HepG2 (cell line): ENCODE data around the gene BBOX1. TPM values are rescaled to one million over a fixed set of nuclear protein-coding genes. Genes with fewer than 3 reads are reported as not detected.

Experiments
- BHLHE40 ChIP-seq: IDR thresholded peaks from 2 replicates; pipeline ENCODE4 v1.6.1; 2011; ENCODE audit warnings: low read length, improper control_type of control experiment
- DRAP1 ChIP-seq: IDR thresholded peaks from 2 replicates; pipeline ENCODE4 v1.6.1; 2016; ENCODE audit warnings: missing genetic modification reagents, missing compliant biosample characterization
- FOXA1 ChIP-seq, 2 experiments: fragments of 450-650 bp in 1 of 2; sonication (generic) in 1 of 2; formaldehyde crosslinking in 1 of 2; IDR thresholded peaks; 2 replicates each; pipeline versions ENCODE4 v1.4.0 to v1.6.1; 2016 to 2020; ENCODE audit warnings: missing genetic modification reagents in 1 of 2
- FOXP1 ChIP-seq, 2 experiments: fragments of 450-650 bp in 1 of 2; IDR thresholded peaks; 2 replicates each; pipeline ENCODE4 v1.6.1; 2017 to 2018; ENCODE audit warnings: antibody characterized with exemption in 1 of 2
- GATAD2A ChIP-seq: IDR thresholded peaks from 2 replicates; pipeline ENCODE4 v1.6.1; 2016
- HOMEZ ChIP-seq: IDR thresholded peaks from 2 replicates; pipeline ENCODE4 v1.6.1; 2016; ENCODE audit warnings: low read depth
- HOXA9 ChIP-seq: sonication (generic); formaldehyde crosslinking; IDR thresholded peaks from 2 replicates; pipeline ENCODE4 v1.8.1; 2022; ENCODE audit warnings: missing genetic modification reagents, mild to moderate bottlenecking, moderate library complexity, borderline replicate concordance
- KLF16 ChIP-seq, 2 experiments: sonication (generic) in 1 of 2; formaldehyde crosslinking in 1 of 2; IDR thresholded peaks; 2 replicates each; pipeline versions ENCODE4 v1.6.1 to v1.8.0; 2016 to 2023; ENCODE audit warnings: missing genetic modification reagents in 2 of 2, missing compliant biosample characterization in 1 of 2
- MIXL1 ChIP-seq: IDR thresholded peaks from 2 replicates; pipeline ENCODE4 v1.6.1; 2016
- NCOR1 ChIP-seq: fragments of 200-600 bp; sonication (generic); IDR thresholded peaks from 2 replicates; pipeline ENCODE4 v1.7.0; 2017; ENCODE audit warnings: antibody characterized with exemption, low read length, borderline replicate concordance
- NFE2L2 ChIP-seq: fragments of 150-350 bp; IDR thresholded peaks from 2 replicates; pipeline ENCODE4 v1.6.1; 2014; ENCODE audit warnings: low read length
- SOX6 ChIP-seq, 2 experiments: fragments of 450-650 bp in 1 of 2; sonication (generic) in 1 of 2; formaldehyde crosslinking in 1 of 2; IDR thresholded peaks; 2 replicates each; pipeline versions ENCODE4 v1.4.0 to v1.6.1; 2017 to 2020; ENCODE audit warnings: antibody characterized with exemption in 1 of 2, mild to moderate bottlenecking in 1 of 2, missing genetic modification reagents in 1 of 2
- TARDBP ChIP-seq: sonication (generic); formaldehyde crosslinking; IDR thresholded peaks from 2 replicates; pipeline ENCODE4 v1.8.0; 2022; ENCODE audit warnings: mild to moderate bottlenecking, missing genetic modification reagents
- ZC3H13 ChIP-seq: sonication (generic); formaldehyde crosslinking; IDR thresholded peaks from 2 replicates; pipeline ENCODE4 v1.8.1; 2023; ENCODE audit warnings: mild to moderate bottlenecking, missing genetic modification reagents, moderate library complexity
- ZNF414 ChIP-seq: sonication (generic); formaldehyde crosslinking; IDR thresholded peaks from 2 replicates; pipeline ENCODE4 v1.5.0; 2020; ENCODE audit warnings: missing genetic modification reagents
- ZNF713 ChIP-seq: sonication (generic); formaldehyde crosslinking; IDR thresholded peaks from 2 replicates; pipeline ENCODE4 v1.4.0; 2020; ENCODE audit warnings: mild to moderate bottlenecking, missing genetic modification reagents
- polyA plus RNA-seq, 8 experiments: library from polyadenylated mRNA; depleted of rRNA in 3 of 8; stranded (reverse) in 7 of 8; unstranded in 1 of 8; fragments of >200 nt; fragmentation: Illumina TruSeq in 4 of 8; extraction: Trizol in 4 of 8; gene quantifications; 2 replicates each; pipeline versions ENCODE4 v1.2.1 to v1.2.3, GENCODE V29; 2011 to 2016; ENCODE audit warnings: low read depth in 4 of 8, missing spikeins in 1 of 8, mixed read lengths in 1 of 8; ENCODE audit not compliant: insufficient read depth in 1 of 8
- total RNA-seq, 5 experiments: library from RNA; depleted of rRNA; stranded (reverse); fragments of >200 nt; fragmentation: Illumina TruSeq; extraction: Trizol; gene quantifications; 2 replicates each; pipeline ENCODE4 v1.2.3, GENCODE V29; 2016; ENCODE audit warnings: low read depth in 1 of 5
- TF ChIP-seq, protein P1 (sequence below): fragments of 450-650 bp; IDR thresholded peaks from 2 replicates; pipeline ENCODE4 v1.6.1; 2017
- TF ChIP-seq, protein P2 (sequence below): sonication (generic); formaldehyde crosslinking; conservative IDR thresholded peaks from 2 replicates; pipeline ENCODE4 v1.4.0; 2020; ENCODE audit warnings: missing genetic modification reagents
- TF ChIP-seq, protein P3 (sequence below): sonication (generic); formaldehyde crosslinking; IDR thresholded peaks from 2 replicates; pipeline ENCODE4 v1.4.0; 2020; ENCODE audit warnings: missing genetic modification reagents, borderline replicate concordance

The BBOX1 gene
- total and polyA plus RNA-seq, 2 of the 13 experiments (the other 11 are each of a cell fraction or from before 2014, with no cell fraction given): not detected

GRCh38 chr11:27055065-27055682 is 14.6 kb downstream of the BBOX1 start (continued):
- TF ChIP-seq NCOR1: peak; percentile 92
- peak; percentile 59; the same call in 1 of the 2 replicates for TF ChIP-seq FOXA1 (IDR thresholded peaks at IDR 0.05)
- peak; percentile 90 for TF ChIP-seq FOXA1 (CRISPR knock-in tag; IDR thresholded peaks at IDR 0.05)
- peak; percentile 38; the same call in 1 of the 2 replicates for TF ChIP-seq HOMEZ (CRISPR knock-in tag)
- TF ChIP-seq, protein P1, sequence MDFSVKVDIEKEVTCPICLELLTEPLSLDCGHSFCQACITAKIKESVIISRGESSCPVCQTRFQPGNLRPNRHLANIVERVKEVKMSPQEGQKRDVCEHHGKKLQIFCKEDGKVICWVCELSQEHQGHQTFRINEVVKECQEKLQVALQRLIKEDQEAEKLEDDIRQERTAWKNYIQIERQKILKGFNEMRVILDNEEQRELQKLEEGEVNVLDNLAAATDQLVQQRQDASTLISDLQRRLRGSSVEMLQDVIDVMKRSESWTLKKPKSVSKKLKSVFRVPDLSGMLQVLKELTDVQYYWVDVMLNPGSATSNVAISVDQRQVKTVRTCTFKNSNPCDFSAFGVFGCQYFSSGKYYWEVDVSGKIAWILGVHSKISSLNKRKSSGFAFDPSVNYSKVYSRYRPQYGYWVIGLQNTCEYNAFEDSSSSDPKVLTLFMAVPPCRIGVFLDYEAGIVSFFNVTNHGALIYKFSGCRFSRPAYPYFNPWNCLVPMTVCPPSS: no peak
- TF ChIP-seq, protein P2, sequence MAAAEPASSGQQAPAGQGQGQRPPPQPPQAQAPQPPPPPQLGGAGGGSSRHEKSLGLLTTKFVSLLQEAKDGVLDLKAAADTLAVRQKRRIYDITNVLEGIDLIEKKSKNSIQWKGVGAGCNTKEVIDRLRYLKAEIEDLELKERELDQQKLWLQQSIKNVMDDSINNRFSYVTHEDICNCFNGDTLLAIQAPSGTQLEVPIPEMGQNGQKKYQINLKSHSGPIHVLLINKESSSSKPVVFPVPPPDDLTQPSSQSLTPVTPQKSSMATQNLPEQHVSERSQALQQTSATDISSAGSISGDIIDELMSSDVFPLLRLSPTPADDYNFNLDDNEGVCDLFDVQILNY (CRISPR knock-in tag): no peak
- no peak for TF ChIP-seq SOX6 (IDR thresholded peaks at IDR 0.05)
- TF ChIP-seq SOX6 (CRISPR knock-in tag; IDR thresholded peaks at IDR 0.05): peak; percentile 92
- TF ChIP-seq BHLHE40: peak; percentile 51
- no peak for TF ChIP-seq ZNF713 (CRISPR knock-in tag)
- peak; percentile 42; the same call in 1 of the 2 replicates for TF ChIP-seq FOXP1 (IDR thresholded peaks at IDR 0.05)
- TF ChIP-seq FOXP1 (CRISPR knock-in tag; IDR thresholded peaks at IDR 0.05): peak; percentile 86
- TF ChIP-seq KLF16 (CRISPR knock-in tag; IDR thresholded peaks at IDR 0.05): 0 out of 4 replicates have a peak, but pooled peaks of 1 of the 2 experiments have one; percentile 59
- peak; percentile 74 for TF ChIP-seq MIXL1 (CRISPR knock-in tag)
- TF ChIP-seq ZNF414 (CRISPR knock-in tag): no peak
- TF ChIP-seq ZC3H13: no peak
- TF ChIP-seq, protein P3, sequence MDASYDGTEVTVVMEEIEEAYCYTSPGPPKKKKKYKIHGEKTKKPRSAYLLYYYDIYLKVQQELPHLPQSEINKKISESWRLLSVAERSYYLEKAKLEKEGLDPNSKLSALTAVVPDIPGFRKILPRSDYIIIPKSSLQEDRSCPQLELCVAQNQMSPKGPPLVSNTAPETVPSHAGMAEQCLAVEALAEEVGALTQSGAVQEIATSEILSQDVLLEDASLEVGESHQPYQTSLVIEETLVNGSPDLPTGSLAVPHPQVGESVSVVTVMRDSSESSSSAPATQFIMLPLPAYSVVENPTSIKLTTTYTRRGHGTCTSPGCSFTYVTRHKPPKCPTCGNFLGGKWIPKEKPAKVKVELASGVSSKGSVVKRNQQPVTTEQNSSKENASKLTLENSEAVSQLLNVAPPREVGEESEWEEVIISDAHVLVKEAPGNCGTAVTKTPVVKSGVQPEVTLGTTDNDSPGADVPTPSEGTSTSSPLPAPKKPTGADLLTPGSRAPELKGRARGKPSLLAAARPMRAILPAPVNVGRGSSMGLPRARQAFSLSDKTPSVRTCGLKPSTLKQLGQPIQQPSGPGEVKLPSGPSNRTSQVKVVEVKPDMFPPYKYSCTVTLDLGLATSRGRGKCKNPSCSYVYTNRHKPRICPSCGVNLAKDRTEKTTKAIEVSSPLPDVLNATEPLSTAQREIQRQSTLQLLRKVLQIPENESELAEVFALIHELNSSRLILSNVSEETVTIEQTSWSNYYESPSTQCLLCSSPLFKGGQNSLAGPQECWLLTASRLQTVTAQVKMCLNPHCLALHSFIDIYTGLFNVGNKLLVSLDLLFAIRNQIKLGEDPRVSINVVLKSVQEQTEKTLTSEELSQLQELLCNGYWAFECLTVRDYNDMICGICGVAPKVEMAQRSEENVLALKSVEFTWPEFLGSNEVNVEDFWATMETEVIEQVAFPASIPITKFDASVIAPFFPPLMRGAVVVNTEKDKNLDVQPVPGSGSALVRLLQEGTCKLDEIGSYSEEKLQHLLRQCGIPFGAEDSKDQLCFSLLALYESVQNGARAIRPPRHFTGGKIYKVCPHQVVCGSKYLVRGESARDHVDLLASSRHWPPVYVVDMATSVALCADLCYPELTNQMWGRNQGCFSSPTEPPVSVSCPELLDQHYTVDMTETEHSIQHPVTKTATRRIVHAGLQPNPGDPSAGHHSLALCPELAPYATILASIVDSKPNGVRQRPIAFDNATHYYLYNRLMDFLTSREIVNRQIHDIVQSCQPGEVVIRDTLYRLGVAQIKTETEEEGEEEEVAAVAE (CRISPR knock-in tag): peak; percentile 82; the same call in 1 of the 2 replicates
- peak; percentile 87 for TF ChIP-seq NFE2L2
- TF ChIP-seq DRAP1 (CRISPR knock-in tag): peak; percentile 47; the same call in 1 of the 2 replicates
- peak; percentile 65; the same call in 1 of the 2 replicates for TF ChIP-seq TARDBP
- TF ChIP-seq GATAD2A (CRISPR knock-in tag): peak; percentile 73
- no peak for TF ChIP-seq HOXA9 (CRISPR knock-in tag)
